ENCODE measurements around the gene EDC4. TPM values are rescaled to one million over a fixed set of nuclear protein-coding genes. Genes with fewer than 3 reads are reported as not detected.
A peak's percentile ranks its signal among the peaks of the same experiment; 100 is the strongest.
"Not testable (repeated sequence)": the region's sequence is repeated elsewhere in the genome, so short reads cannot be mapped to it uniquely, and the experiment has no call there.

Gene EDC4
- total RNA-seq, 1 experiment from 2014 or later, result 100 TPM

DNA sequence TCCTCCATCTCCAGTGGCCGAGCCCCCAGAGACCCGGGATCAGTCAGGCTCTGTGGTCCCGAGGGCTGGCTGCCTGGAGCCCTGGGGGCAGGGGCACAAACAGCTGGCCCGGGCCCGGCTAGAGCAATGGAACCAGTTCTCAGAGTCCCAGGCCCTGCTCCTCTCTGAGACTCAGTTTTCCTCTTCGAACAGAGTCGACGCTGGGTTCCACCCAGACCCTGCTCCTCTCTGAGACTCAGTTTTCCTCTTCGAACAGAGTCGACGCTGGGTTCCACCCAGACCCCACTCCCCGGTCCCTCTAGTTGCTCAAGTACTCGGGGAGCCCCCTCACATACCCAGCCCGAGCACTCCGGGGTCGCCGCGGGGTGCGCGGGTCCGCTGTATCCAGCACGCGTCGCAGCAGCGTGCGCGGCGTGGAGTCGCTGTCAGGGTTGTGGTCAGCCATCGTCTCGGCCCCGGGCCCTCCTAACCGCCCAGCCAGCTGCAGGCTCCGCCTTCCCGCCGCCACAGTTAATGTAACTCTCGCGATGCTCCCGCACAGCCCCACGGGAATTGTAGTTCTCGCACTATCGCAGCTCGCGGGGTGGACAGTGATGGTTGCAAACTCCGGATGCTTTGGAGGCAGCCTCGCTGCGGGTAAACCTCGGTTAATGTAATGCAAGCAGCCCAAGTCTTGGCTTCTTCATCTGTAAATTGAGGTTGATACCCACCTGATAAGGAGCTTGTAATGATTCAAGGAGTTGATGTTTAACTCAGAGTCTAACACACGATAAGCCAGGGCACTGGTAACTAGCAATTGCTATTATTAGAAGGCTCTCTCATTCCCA, 39.2 kb upstream of the EDC4 start (continued):
- TF ChIP-seq EGR1 (IDR thresholded peaks at IDR 0.05; ENCODE audit: low read depth) (no peak), ATF3 (IDR thresholded peaks at IDR 0.05) (no peak)

GRCh38 chr16:67834242-67834614, 38.6 kb upstream of the EDC4 start:
- H3K9ac ChIP-seq (ENCODE audit: low read length), result peak overlapping the region; percentile 89
- no peak for DNase-seq (ENCODE audit: low read depth, low spot score)
- no peaks in the 10 kb centered on the region for H3K27me3 ChIP-seq (ENCODE audit: insufficient read depth, low read length)
- H4K20me1 ChIP-seq (ENCODE audit: insufficient read depth), result no peaks in the 10 kb centered on the region
- no peaks in the 10 kb centered on the region for H3K9me2 ChIP-seq (ENCODE audit: insufficient read depth)
- CTCF ChIA-PET, result interaction anchor here (1.8 to 4.0 kb wide), 2 partner anchors 18 to 313 kb away, joined by 4 to 31 read pairs; no protein-coding TSS in a partner anchor
- POLR2A ChIA-PET, result interaction anchor here (0.7 to 1.6 kb wide), 4 partner anchors 10 to 28 kb away, joined by 3 to 7 read pairs (median 4); partner anchors contain the start of genes NUTF2, RANBP10 and TSNAXIP1
- no peak for TF ChIP-seq ZFX (IDR thresholded peaks at IDR 0.05)
- TF ChIP-seq SP1 (IDR thresholded peaks at IDR 0.05; ENCODE audit: low read depth), result no peak
- no peak for TF ChIP-seq CEBPB (IDR thresholded peaks at IDR 0.05; ENCODE audit: low read depth)
- no peak for TF ChIP-seq ELF1 (IDR thresholded peaks at IDR 0.05; ENCODE audit: borderline replicate concordance, low read depth)
- TF ChIP-seq POLR2A (IDR thresholded peaks at IDR 0.05; ENCODE audit: borderline replicate concordance, extremely low read depth, insufficient read depth, insufficient read length), result no peak
- no peak for TF ChIP-seq EZH2phosphoT487 (IDR thresholded peaks at IDR 0.05; ENCODE audit: borderline replicate concordance)
- no peak for TF ChIP-seq SRF (IDR thresholded peaks at IDR 0.05; ENCODE audit: low read depth)
- TF ChIP-seq, protein P1, sequence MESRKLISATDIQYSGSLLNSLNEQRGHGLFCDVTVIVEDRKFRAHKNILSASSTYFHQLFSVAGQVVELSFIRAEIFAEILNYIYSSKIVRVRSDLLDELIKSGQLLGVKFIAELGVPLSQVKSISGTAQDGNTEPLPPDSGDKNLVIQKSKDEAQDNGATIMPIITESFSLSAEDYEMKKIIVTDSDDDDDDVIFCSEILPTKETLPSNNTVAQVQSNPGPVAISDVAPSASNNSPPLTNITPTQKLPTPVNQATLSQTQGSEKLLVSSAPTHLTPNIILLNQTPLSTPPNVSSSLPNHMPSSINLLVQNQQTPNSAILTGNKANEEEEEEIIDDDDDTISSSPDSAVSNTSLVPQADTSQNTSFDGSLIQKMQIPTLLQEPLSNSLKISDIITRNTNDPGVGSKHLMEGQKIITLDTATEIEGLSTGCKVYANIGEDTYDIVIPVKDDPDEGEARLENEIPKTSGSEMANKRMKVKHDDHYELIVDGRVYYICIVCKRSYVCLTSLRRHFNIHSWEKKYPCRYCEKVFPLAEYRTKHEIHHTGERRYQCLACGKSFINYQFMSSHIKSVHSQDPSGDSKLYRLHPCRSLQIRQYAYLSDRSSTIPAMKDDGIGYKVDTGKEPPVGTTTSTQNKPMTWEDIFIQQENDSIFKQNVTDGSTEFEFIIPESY (IDR thresholded peaks at IDR 0.05; ENCODE audit: extremely low read depth, insufficient replicate concordance, low read length), result no peak
- no peak for TF ChIP-seq SIN3A (IDR thresholded peaks at IDR 0.05; ENCODE audit: low read depth)
- TF ChIP-seq CBX3 (IDR thresholded peaks at IDR 0.05; ENCODE audit: low read depth), result no peak
- no peak for TF ChIP-seq JUND (IDR thresholded peaks at IDR 0.05)
- TF ChIP-seq ZNF274 (IDR thresholded peaks at IDR 0.05; ENCODE audit: low read depth, low read length), result no peak
- TF ChIP-seq EGR1 (IDR thresholded peaks at IDR 0.05; ENCODE audit: low read depth), result no peak
- TF ChIP-seq POLR2AphosphoS5 (IDR thresholded peaks at IDR 0.05; ENCODE audit: low read depth, low read length), result no peak
- no peak for TF ChIP-seq FOSL1 (IDR thresholded peaks at IDR 0.05; ENCODE audit: low read depth)
- TF ChIP-seq TCF7L2 (IDR thresholded peaks at IDR 0.05; ENCODE audit: borderline replicate concordance, extremely low read depth, insufficient read depth, insufficient read length), result no peak
- H3K4me3 ChIP-seq (replicated peaks in 1 of 2; ENCODE audit: low read depth in 1 of 2, low read length in 2 of 2), result peak overlapping the region; percentile 90 to 93
- RAD21 ChIA-PET (ENCODE audit: low non-redundant PET in 1 of 2, low total read pairs in 2 of 2, uncharacterized antibody in 2 of 2, unreplicated experiment in 2 of 2), result interaction anchor here in 1 of 2 experiments (0.6 kb wide), 1 partner anchor 239 kb away, joined by 4 read pairs; no protein-coding TSS in a partner anchor
- no peak overlapping the region for H3K27ac ChIP-seq (ENCODE audit: low read depth, low read length)
- BruUV-seq (replicated peaks), result no TSS peak
- peaks cover 3 to 13% of the 10 kb centered on the region in 2 experiments; a peak in 3 of 4 replicates for H3K4me1 ChIP-seq (ENCODE audit: control insufficient read depth in 1 of 2, insufficient read depth in 2 of 2, low read length in 2 of 2)
- H2AFZ ChIP-seq (ENCODE audit: low read depth, low read length, poor library complexity, severe bottlenecking), result peak overlapping the region; percentile 87
- peaks cover 16 to 24% of the 10 kb centered on the region in 2 experiments; a peak in 3 of 4 replicates for H3K36me3 ChIP-seq (ENCODE audit: control insufficient read depth in 1 of 2, insufficient read depth in 2 of 2, low read length in 2 of 2)
- no peak for ATAC-seq
- intact Hi-C loops (cut with micrococcal nuclease), result no loop called here
- peaks cover 11% of the 10 kb centered on the region for H3K79me2 ChIP-seq (ENCODE audit: insufficient read depth, low read length)
- H3K9me3 ChIP-seq (ENCODE audit: control insufficient read depth in 1 of 2, insufficient read depth in 1 of 2, low read depth in 1 of 2, low read length in 2 of 2), result no peaks in the 10 kb centered on the region
- H3K4me2 ChIP-seq (ENCODE audit: low read length), result peak overlapping the region; percentile 99

DNA sequence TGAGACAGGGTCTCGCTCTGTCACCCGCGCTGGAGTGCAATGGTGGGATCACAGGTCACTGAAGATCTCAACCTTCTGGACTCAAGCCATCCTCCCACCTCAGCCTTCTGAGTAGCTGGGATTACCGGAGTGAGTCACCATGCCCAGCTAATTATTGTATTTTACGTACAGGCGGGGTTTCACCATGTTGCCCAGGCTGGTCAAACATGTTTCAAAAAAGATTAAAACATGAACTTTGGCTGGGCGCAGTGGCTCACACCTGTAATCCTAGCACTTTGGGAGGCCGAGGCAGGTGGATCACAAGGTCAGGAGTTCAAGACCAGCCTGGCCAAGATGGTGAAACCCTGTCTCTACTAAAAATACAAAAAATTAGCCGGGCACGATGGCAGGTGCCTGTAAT, 35.7 kb upstream of the EDC4 start:
- ATAC-seq; H3K4me2 ChIP-seq (ENCODE audit: low read length); H3K9me2 ChIP-seq (ENCODE audit: insufficient read depth); H3K9me3 ChIP-seq (ENCODE audit: control insufficient read depth in 1 of 2, insufficient read depth in 1 of 2, low read depth in 1 of 2, low read length in 2 of 2); intact Hi-C loops (cut with micrococcal nuclease); RAD21 ChIA-PET (ENCODE audit: low non-redundant PET in 1 of 2, low total read pairs in 2 of 2, uncharacterized antibody in 2 of 2, unreplicated experiment in 2 of 2); H3K36me3 ChIP-seq (ENCODE audit: control insufficient read depth in 1 of 2, insufficient read depth in 2 of 2, low read length in 2 of 2); H2AFZ ChIP-seq (ENCODE audit: low read depth, low read length, poor library complexity, severe bottlenecking); DNase-seq (ENCODE audit: low read depth, low spot score); H3K9ac ChIP-seq (ENCODE audit: low read length); POLR2A ChIA-PET; H3K27ac ChIP-seq (ENCODE audit: low read depth, low read length); H4K20me1 ChIP-seq (ENCODE audit: insufficient read depth); H3K4me3 ChIP-seq (replicated peaks in 1 of 2; ENCODE audit: low read depth in 1 of 2, low read length in 2 of 2); H3K27me3 ChIP-seq (ENCODE audit: insufficient read depth, low read length); BruUV-seq (replicated peaks); CTCF ChIA-PET: not testable (repeated sequence)
- peaks cover 8 to 21% of the 10 kb centered on the region in 2 experiments; a peak in 3 of 4 replicates for H3K4me1 ChIP-seq (ENCODE audit: control insufficient read depth in 1 of 2, insufficient read depth in 2 of 2, low read length in 2 of 2)
- H3K79me2 ChIP-seq (ENCODE audit: insufficient read depth, low read length), result peaks cover 11% of the 10 kb centered on the region
